H1 (cell line): ENCODE results near the gene UBE3C. TPM values are rescaled to one million over a fixed set of nuclear protein-coding genes. Genes with fewer than 3 reads are reported as not detected.

Source experiments
- MAFK ChIP-seq: IDR thresholded peaks from 2 replicates; pipeline ENCODE4 v1.6.1; 2012; ENCODE audit warnings: low read depth, mild to moderate bottlenecking, improper control_type of control experiment, low read length
- POU5F1 ChIP-seq: IDR thresholded peaks from 2 replicates; pipeline ENCODE4 v1.6.1; 2011; ENCODE audit warnings: low read depth, mild to moderate bottlenecking, low read length, moderate library complexity
- SAP30 ChIP-seq: fragments of 300-600 bp; sonication (generic); IDR thresholded peaks from 2 replicates; pipeline ENCODE4 v1.7.1; 2012; ENCODE audit warnings: low read length, moderate library complexity, mild to moderate bottlenecking, inconsistent platforms; ENCODE audit not compliant: insufficient read depth, insufficient replicate concordance
- polyA plus RNA-seq, 7 experiments: library from polyadenylated mRNA; depleted of rRNA in 3 of 7; stranded (reverse) in 5 of 7; unstranded in 2 of 7; fragments of >200 nt in 5 of 7; fragments of 200-250 nt in 2 of 7; gene quantifications; 1 replicate in 5 of 7; 2 replicates in 1 of 7; 4 replicates in 1 of 7; pipeline versions ENCODE4 v1.2.1 to v1.2.3, GENCODE V29; 2011 to 2013; ENCODE audit warnings: missing spikeins in 2 of 7, mixed read lengths in 2 of 7
- total RNA-seq: library from RNA; stranded (reverse); fragmentation: NEBNext Ultra II Directional; extraction: Animal tissue kit (Norgen Biotek cat#: 25700); gene quantifications from 2 replicates; pipeline ENCODE4 v1.2.1, GENCODE V29; 2021

Gene UBE3C
- total and polyA plus RNA-seq, 2 of the 8 experiments (the other 6 are each of a cell fraction or from before 2014, with no cell fraction given): 32.0 to 54.1 TPM

DNA sequence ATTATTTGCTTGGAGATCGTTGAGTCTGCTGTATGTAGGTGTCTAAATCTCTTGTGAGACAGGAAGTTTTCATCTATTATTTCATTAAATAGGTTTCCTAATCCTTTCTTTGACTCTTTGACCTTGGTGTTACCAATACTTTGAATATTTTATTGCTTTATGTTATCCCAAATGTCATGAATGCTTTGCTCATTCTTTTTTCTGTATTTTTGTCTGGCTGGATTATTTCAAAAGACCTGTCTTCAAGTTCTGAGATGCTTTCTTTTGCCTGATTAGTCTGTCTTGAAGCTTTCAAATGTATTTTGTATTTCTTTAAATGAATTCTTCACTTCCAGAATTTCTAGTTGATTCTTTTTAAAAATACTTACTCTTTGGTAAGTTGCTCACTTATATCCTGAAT, 27.3 kb downstream of the UBE3C start (continued):
- TF ChIP-seq POU5F1: no peak
- TF ChIP-seq SAP30: no peak
- TF ChIP-seq MAFK: no peak
- TF ChIP-seq, all 59 proteins: peak for 0
